H9 (cell line): ENCODE results near the gene SOWAHB. TPM values are rescaled to one million over a fixed set of nuclear protein-coding genes. Genes with fewer than 3 reads are reported as not detected.
A peak's percentile ranks its signal among the peaks of the same experiment; 100 is the strongest.

Experiments used
- DNase-seq: peaks from one replicate; pipeline ENCODE4 v3.0.0-alpha.2; 2017
- H2AFZ ChIP-seq: one replicate; pipeline ENCODE4 v1.6.1; 2013; ENCODE audit warnings: mild to moderate bottlenecking, low read length, control low read depth, moderate library complexity
- H2AK5ac ChIP-seq: 2 replicates; pipeline ENCODE4 v1.6.1; 2013; ENCODE audit warnings: low read length, control low read depth, mixed read lengths; ENCODE audit not compliant: insufficient read length
- H2BK120ac ChIP-seq: one replicate; pipeline ENCODE4 v1.6.1; 2013; ENCODE audit warnings: low read depth, mild to moderate bottlenecking, low read length, control low read depth, inconsistent platforms; ENCODE audit not compliant: poor library complexity, severe bottlenecking
- H2BK12ac ChIP-seq: 2 replicates; pipeline ENCODE4 v1.6.1; 2013; ENCODE audit warnings: low read length, control low read depth, mixed read lengths, low read depth; ENCODE audit not compliant: insufficient read length
- H2BK15ac ChIP-seq: 2 replicates; pipeline ENCODE4 v1.6.1; 2013; ENCODE audit warnings: low read depth, low read length, control low read depth
- H2BK20ac ChIP-seq: one replicate; pipeline ENCODE4 v1.6.1; 2013; ENCODE audit warnings: low read depth, mild to moderate bottlenecking, low read length, control low read depth, inconsistent platforms; ENCODE audit not compliant: poor library complexity, severe bottlenecking
- H2BK5ac ChIP-seq: 2 replicates; pipeline ENCODE4 v1.6.1; 2013; ENCODE audit warnings: low read length, control low read depth, mixed read lengths; ENCODE audit not compliant: insufficient read length
- H3K14ac ChIP-seq: 2 replicates; pipeline ENCODE4 v1.6.1; 2013; ENCODE audit warnings: low read length, control low read depth; ENCODE audit not compliant: insufficient read depth
- H3K18ac ChIP-seq: 2 replicates; pipeline ENCODE4 v1.6.1; 2013; ENCODE audit warnings: low read depth, mild to moderate bottlenecking, mixed read lengths, low read length, control low read depth; ENCODE audit not compliant: insufficient read length
- H3K23ac ChIP-seq: 2 replicates; pipeline ENCODE4 v1.6.1; 2013; ENCODE audit warnings: low read length, control low read depth, mixed read lengths, low read depth; ENCODE audit not compliant: insufficient read length
- H3K23me2 ChIP-seq: 2 replicates; pipeline ENCODE4 v1.6.1; 2013; ENCODE audit warnings: low read depth, mild to moderate bottlenecking, mixed read lengths, low read length, control low read depth; ENCODE audit not compliant: insufficient read length, poor library complexity, severe bottlenecking
- H3K27ac ChIP-seq: 2 replicates; pipeline ENCODE4 v1.5.1; 2013; ENCODE audit warnings: low read length, control low read depth, mixed read lengths, low read depth; ENCODE audit not compliant: insufficient read length
- H3K27me3 ChIP-seq: 2 replicates; pipeline ENCODE4 v1.6.1; 2013; ENCODE audit warnings: low read length, control low read depth, inconsistent platforms; ENCODE audit not compliant: insufficient read depth
- H3K4ac ChIP-seq: 2 replicates; pipeline ENCODE4 v1.6.1; 2013; ENCODE audit warnings: low read depth, mild to moderate bottlenecking, control low read depth, inconsistent platforms, low read length, moderate library complexity
- H3K4me1 ChIP-seq: 2 replicates; pipeline ENCODE4 v1.6.1; 2013; ENCODE audit warnings: low read length, control low read depth, inconsistent platforms; ENCODE audit not compliant: insufficient read depth
- H3K4me2 ChIP-seq: 2 replicates; pipeline ENCODE4 v1.6.1; 2013; ENCODE audit warnings: low read length, control low read depth, mixed read lengths; ENCODE audit not compliant: insufficient read length, insufficient read depth
- H3K56ac ChIP-seq: 2 replicates; pipeline ENCODE4 v1.6.1; 2013; ENCODE audit warnings: low read depth, mild to moderate bottlenecking, mixed read lengths, low read length, control low read depth; ENCODE audit not compliant: insufficient read length
- H3K79me1 ChIP-seq: 2 replicates; pipeline ENCODE4 v1.6.1; 2013; ENCODE audit warnings: low read depth, mild to moderate bottlenecking, moderate library complexity, low read length, control low read depth, inconsistent platforms; ENCODE audit not compliant: insufficient read depth, poor library complexity, severe bottlenecking
- H3K79me2 ChIP-seq: 2 replicates; pipeline ENCODE4 v1.6.1; 2013; ENCODE audit warnings: low read length, control low read depth, inconsistent platforms; ENCODE audit not compliant: insufficient read depth
- H3K9ac ChIP-seq: 2 replicates; pipeline ENCODE4 v1.6.1; 2013; ENCODE audit warnings: low read length, control low read depth, mixed read lengths; ENCODE audit not compliant: insufficient read length; ENCODE audit errors: extremely low read depth
- H3K9me3 ChIP-seq: one replicate; pipeline ENCODE4 v1.6.1; 2013; ENCODE audit warnings: low read depth, low read length, inconsistent platforms; ENCODE audit not compliant: control insufficient read depth
- H3T11ph ChIP-seq: one replicate; pipeline ENCODE4 v1.6.1; 2013; ENCODE audit warnings: mild to moderate bottlenecking, low read length, control low read depth, inconsistent platforms
- H4K20me1 ChIP-seq: one replicate; pipeline ENCODE4 v1.6.1; 2013; ENCODE audit not compliant: control insufficient read depth, insufficient read length, insufficient read depth
- H4K5ac ChIP-seq: 2 replicates; pipeline ENCODE4 v1.6.1; 2013; ENCODE audit warnings: low read depth, mild to moderate bottlenecking, mixed read lengths, low read length, control low read depth; ENCODE audit not compliant: insufficient read length
- H4K8ac ChIP-seq: replicated peaks from 2 replicates; pipeline ENCODE4 v1.6.1; 2013; ENCODE audit warnings: low read length, control low read depth, mixed read lengths, low read depth; ENCODE audit not compliant: insufficient read length
- H4K91ac ChIP-seq: 2 replicates; pipeline ENCODE4 v1.6.1; 2013; ENCODE audit warnings: low read depth, mild to moderate bottlenecking, moderate library complexity, mixed read lengths, low read length, control low read depth; ENCODE audit not compliant: insufficient read length
- H3K27ac Mint-ChIP-seq, 3 experiments: 2 replicates in 2 of 3; 3 replicates in 1 of 3; pipeline ENCODE4 v1.8.0; 2020 to 2021; ENCODE audit warnings: mixed read lengths in 3 of 3, mild to moderate bottlenecking in 1 of 3, moderate library complexity in 1 of 3
- H3K27me3 Mint-ChIP-seq: 2 replicates; pipeline ENCODE4 v1.8.0; 2021; ENCODE audit warnings: low read depth, mild to moderate bottlenecking, moderate library complexity, mixed read lengths
- H3K36me3 Mint-ChIP-seq, 3 experiments: 2 replicates in 2 of 3; 3 replicates in 1 of 3; pipeline ENCODE4 v1.8.0; 2020 to 2021; ENCODE audit warnings: low read depth in 3 of 3, mixed read lengths in 3 of 3; ENCODE audit not compliant: insufficient read depth in 1 of 3
- H3K4me1 Mint-ChIP-seq, 2 experiments: 2 replicates each; pipeline ENCODE4 v1.8.0; 2020; ENCODE audit warnings: mixed read lengths in 2 of 2
- H3K4me3 Mint-ChIP-seq, 2 experiments: 2 replicates in 1 of 2; 3 replicates in 1 of 2; pipeline ENCODE4 v1.8.0; 2020 to 2021; ENCODE audit warnings: mild to moderate bottlenecking in 2 of 2, mixed read lengths in 2 of 2, moderate library complexity in 1 of 2
- H3K9me3 Mint-ChIP-seq, 2 experiments: 2 replicates in 1 of 2; 3 replicates in 1 of 2; pipeline ENCODE4 v1.8.0; 2020; ENCODE audit warnings: mild to moderate bottlenecking in 2 of 2, mixed read lengths in 2 of 2, moderate library complexity in 1 of 2
- CTCF ChIP-seq: fragments of 200-600 bp; sonication (generic); conservative IDR thresholded peaks from 3 replicates; pipeline ENCODE4 v1.8.0; 2021; ENCODE audit warnings: antibody characterized with exemption, mild to moderate bottlenecking
- WGBS: extraction: QIAGEN DNeasy Blood & Tissue Kit; methylation state at CpG from one replicate; pipeline ENCODE4 v1.1.7; 2013; ENCODE audit warnings: missing lambda C conversion rate, low lambda C conversion rate, mixed read lengths; ENCODE audit not compliant: insufficient read length; ENCODE audit errors: extremely low coverage; 5-methylcytosine and 5-hydroxymethylcytosine counted together
- total RNA-seq: library from RNA; stranded (reverse); gene quantifications from 2 replicates; pipeline ENCODE4 v1.2.1, GENCODE V29; 2021

SOWAHB gene
- total RNA-seq, 1 experiment from 2014 or later = 0.26 TPM

GRCh38 chr4:76905521-76905920, 7.6 kb upstream of the SOWAHB start:
- Mint-ChIP-seq H3K4me1 (peaks cover 8 to 9% of the 10 kb centered on the region in 2 experiments), H3K9me3 (peaks cover 7 to 11% of the 10 kb centered on the region in 2 experiments; a peak in 4 of 5 replicates), H3K36me3 (peaks cover 1 to 5% (median 5%) of the 10 kb centered on the region in 3 experiments; a peak in 4 of 7 replicates), H3K27me3 (peaks cover 6% of the 10 kb centered on the region), H3K4me3 (no peak overlapping the region), H3K27ac (no peak overlapping the region)
- H2AK5ac ChIP-seq = no peak overlapping the region
- H3K4ac ChIP-seq = no peak overlapping the region
- H3K4me1 ChIP-seq = no peaks in the 10 kb centered on the region; the same call in 1 of the 2 replicates
- no peak for TF ChIP-seq CTCF
- H3K9ac ChIP-seq = no peak overlapping the region
- no peak overlapping the region for H2BK20ac ChIP-seq
- H3K23me2 ChIP-seq = no peaks in the 10 kb centered on the region
- no peaks in the 10 kb centered on the region for H4K20me1 ChIP-seq
- H4K8ac ChIP-seq = no peak overlapping the region
- H2BK120ac ChIP-seq = no peak overlapping the region
- H2BK15ac ChIP-seq = no peak overlapping the region
- no peaks in the 10 kb centered on the region for H3K79me2 ChIP-seq
- no peak overlapping the region for H3K23ac ChIP-seq
- H2AFZ ChIP-seq = no peak overlapping the region
- no peak for DNase-seq
- H2BK12ac ChIP-seq = no peak overlapping the region
- no peak overlapping the region for H3K27ac ChIP-seq
- no peaks in the 10 kb centered on the region for H3K27me3 ChIP-seq
- H3K9me3 ChIP-seq = peaks cover 14% of the 10 kb centered on the region
- H3K18ac ChIP-seq = peak overlapping the region; percentile 52
- H3K79me1 ChIP-seq = no peaks in the 10 kb centered on the region
- H3T11ph ChIP-seq = no peak overlapping the region
- no peak overlapping the region for H3K56ac ChIP-seq
- H3K14ac ChIP-seq = no peak overlapping the region
- H2BK5ac ChIP-seq = no peak overlapping the region
- no peak overlapping the region for H4K91ac ChIP-seq
- no CpG with 5 or more reads among the region's 1 CpG for WGBS
- H4K5ac ChIP-seq = no peak overlapping the region
- H3K4me2 ChIP-seq = no peak overlapping the region
